GM18498 (cell line): ENCODE data around the gene ZNF536.
"Not testable (repeated sequence)": the region's sequence is repeated elsewhere in the genome, so short reads cannot be mapped to it uniquely, and the experiment has no call there.

Source experiments
- ATAC-seq: cut with Tn5 transposase; IDR thresholded peaks from one replicate; pipeline ENCODE4 v1.9.1; 2021; ENCODE audit warnings: mild to moderate bottlenecking, moderate library complexity; ENCODE audit not compliant: unreplicated experiment

The ZNF536 gene

GRCh38 chr19:30340771-30341561 lies 31.2 kb upstream of the ZNF536 start:
- no peak for ATAC-seq

DNA sequence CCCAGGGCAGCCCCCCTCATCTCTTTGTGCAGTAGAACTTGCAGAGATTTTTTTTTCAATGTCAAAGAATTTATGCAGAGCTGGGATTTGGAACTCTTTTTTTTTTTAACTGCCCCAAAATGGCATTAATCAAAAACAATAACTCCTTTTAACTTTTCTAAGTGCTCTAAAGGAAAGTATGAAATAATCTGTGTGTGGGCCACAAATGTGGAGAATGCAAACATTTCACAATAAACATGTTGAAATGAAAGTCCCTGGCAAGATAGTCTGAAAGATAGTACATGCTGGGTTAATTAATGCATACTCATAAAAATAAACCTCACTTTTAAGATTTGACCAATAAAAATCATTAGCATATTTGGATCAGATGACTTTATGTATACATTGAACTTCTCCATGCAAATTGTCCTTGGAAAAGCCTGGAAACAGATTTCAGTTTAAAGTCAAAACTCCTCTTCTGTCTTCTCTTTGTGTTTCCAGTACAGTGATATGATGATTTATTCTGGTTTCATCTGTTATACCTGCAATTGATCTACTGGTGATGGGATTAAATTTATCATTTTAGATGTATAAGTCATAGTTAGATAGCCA lies 30.5 kb upstream of the ZNF536 start:
- no peak for ATAC-seq

DNA sequence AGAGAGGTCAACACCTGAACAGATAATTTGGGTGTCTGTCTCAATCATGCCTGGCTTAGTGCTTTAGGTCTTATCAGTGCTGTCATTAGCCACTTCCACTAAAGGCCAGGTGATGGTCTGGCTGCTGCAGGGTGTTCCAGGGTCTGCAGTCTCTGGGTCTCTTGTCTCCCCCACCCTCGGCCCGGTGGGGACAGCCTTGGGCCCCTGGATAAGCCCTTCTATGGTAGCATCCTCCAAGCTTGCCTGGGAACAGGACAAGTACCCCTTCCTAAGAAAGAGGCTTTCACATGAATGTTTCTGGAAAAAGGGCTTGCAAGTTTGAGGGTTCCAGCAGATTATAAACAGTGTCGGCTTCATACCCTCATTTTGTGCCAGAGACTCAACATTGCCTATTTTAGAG lies 29.3 kb upstream of the ZNF536 start:
- ATAC-seq = no peak

GRCh38 chr19:30344446-30345425 lies 27.4 kb upstream of the ZNF536 start:
- no peak for ATAC-seq

DNA sequence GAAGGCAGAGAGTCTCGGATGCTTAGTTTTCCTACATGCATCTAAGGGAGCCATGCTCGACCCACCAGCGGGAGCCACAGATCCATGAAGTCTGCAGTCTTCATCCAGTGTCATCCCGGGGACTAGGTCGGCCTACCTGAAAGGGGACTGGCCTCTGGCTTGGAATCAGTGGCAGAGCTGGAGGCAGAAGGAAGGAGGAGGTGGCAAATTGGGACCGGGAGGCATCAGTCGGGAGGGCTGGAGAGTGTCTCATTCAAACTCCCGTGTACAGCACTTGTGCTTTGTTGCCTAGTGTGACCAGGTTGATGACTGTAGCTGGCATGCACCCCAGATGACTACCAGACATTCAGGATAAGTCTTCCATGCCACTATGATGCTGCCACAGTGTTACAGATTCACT lies 26.5 kb upstream of the ZNF536 start:
- ATAC-seq = no peak

DNA sequence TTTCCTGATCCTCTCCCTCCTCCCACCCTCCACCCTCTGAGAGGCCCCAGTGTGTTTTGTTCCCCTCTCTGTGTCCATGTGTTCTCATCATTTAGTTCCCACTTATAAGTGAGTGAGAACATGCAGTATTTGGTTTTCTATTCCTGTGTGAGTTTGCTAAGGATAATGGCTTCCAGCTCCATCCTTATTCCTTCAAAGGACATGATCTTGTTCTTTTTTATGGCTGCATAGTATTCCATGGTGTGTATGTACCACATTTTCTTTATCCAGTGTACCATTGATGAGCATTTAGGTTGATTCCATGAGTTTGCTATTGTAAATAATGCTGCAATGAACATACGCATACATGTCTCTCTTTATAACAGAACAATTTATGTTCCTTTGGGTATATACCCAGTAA lies 25.7 kb upstream of the ZNF536 start:
- ATAC-seq = not testable (repeated sequence)

DNA sequence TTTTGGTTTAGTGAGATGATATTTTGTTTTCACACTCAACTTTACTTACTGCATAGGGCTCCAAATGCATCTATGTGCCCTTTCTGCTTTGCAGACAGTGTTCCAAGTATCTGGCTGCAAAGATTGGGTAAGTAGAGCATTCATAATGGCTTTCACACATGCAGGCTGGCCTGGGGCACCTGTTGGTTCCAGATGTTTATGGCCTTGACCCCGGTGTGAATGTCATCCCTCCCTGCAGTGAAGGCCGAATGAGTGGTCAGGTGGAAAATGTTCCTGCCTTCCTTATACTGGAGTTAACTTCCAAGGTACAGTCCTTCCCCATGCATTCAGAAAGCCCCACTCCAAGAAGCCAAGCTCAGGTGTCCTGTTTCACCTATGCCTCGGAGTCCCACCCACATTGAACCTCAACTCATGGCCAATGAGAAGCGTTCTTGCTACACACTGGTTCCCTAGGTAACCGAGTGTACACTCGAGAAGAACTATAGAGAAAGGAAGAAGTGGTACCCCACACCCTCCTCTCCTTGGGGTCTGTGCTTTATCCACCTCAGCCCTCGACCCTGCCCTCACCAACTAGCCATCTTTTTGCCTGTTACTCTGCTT lies 23.0 kb upstream of the ZNF536 start:
- ATAC-seq = no peak

GRCh38 chr19:30350692-30351663 lies 21.2 kb upstream of the ZNF536 start:
- no peak for ATAC-seq

DNA sequence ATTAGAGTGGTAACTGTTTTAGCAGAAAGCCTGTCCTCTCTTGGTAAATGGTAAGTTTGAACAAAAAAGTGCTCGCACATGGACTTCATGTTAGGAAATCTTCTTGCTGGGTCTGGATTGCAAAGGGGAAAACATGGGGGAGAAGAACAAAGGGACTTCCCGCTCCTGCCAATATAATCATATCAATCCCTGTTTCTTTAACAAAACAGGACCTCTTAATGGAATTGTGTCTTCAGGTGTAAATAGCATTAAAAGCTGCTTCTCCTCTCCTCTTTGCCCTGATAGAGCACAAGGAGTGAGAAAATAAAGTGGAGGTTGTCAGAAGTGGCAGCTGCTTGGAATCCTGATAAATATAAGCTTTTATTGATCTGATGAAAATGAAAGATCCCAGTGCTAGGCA lies 20.4 kb upstream of the ZNF536 start:
- no peak for ATAC-seq

GRCh38 chr19:30353394-30353945 lies 18.7 kb upstream of the ZNF536 start:
- no peak for ATAC-seq

DNA sequence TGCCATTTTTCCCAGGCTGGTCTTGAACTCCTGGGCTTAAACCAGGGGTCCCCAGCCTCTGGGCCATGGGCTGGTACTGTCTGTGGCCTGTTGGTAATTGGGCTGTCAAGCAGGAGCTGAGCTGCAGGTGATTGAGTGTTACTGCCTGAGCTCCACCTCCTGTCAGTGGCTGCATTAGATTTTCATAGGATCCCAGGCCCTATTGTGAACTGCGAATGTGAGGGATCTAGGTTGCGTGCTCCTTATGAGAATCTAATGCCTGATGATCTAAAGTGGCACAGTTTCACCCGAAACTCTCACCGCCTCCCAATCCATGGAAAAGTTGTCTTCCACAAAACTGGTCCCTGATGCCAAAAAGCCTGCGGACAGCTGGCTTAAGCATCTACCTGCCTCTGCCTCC lies 16.6 kb upstream of the ZNF536 start:
- ATAC-seq = no peak

DNA sequence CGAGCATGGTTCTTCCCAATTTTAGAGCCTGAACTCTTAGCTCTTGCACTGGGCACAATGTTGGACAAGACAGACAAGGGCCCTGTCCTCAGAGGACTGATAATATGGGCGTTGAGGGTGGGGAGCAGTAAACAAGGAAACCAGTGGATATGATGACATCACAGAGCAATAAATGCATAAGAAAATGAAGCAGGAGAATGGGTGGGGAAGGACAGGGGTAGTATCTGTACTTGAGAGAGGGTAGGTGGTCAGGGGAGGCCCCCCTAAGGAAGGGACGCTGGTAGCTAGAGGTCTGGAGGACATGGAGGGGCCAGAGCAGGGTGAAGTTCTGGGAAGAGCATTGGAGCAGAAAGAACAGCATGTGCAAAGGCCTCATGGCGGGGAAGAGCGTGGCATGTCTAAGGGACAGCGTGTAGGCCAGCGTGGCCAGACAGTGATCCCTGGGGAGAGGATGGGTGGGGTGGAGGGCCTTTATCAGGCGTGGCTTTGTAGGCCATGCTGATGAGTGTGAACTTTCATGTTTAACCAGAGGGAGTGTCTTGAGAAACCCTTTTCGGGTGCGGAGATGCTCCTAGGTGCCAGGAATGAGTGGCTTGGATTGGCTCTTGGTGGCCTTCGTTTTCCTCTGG lies 15.1 kb upstream of the ZNF536 start:
- no peak for ATAC-seq

DNA sequence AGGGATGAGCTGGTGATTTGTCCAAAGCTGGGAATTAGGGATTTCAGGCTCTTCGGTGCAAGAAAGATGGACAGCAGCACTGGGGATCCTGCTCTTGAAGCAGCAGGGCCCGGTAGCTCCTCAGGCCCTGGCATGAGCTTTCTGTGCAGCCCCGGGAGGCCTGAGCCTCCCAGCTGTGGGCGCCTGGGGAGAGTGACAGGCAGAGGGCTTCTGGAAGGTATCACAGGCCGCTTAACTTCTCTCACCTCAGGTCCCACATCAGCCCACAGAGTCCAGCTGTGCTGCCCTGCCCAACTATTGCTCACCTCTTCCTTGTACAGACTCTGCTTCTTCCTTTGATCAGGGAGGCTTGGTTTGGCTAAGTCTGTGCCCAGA lies 14.6 kb upstream of the ZNF536 start:
- no peak for ATAC-seq

DNA sequence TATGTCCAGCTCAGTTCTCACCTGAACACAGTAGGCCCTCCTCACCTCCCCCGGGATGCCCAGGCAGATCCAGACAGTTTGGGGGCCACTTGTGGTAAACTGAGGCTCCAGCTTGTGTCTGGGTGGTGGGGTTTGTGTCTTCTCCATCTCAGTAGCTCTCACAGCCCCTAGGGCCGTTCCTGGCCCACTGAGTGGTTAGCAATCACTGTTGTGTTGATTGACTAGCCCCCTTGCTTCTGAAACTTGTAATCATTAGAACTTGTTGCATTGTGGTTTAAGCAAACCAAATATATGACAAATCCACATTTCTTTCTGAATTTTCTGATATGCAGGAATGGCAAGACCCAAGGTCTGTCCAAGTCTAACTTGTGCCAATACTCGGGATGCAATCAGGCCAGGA lies 13.9 kb upstream of the ZNF536 start:
- ATAC-seq = no peak

DNA sequence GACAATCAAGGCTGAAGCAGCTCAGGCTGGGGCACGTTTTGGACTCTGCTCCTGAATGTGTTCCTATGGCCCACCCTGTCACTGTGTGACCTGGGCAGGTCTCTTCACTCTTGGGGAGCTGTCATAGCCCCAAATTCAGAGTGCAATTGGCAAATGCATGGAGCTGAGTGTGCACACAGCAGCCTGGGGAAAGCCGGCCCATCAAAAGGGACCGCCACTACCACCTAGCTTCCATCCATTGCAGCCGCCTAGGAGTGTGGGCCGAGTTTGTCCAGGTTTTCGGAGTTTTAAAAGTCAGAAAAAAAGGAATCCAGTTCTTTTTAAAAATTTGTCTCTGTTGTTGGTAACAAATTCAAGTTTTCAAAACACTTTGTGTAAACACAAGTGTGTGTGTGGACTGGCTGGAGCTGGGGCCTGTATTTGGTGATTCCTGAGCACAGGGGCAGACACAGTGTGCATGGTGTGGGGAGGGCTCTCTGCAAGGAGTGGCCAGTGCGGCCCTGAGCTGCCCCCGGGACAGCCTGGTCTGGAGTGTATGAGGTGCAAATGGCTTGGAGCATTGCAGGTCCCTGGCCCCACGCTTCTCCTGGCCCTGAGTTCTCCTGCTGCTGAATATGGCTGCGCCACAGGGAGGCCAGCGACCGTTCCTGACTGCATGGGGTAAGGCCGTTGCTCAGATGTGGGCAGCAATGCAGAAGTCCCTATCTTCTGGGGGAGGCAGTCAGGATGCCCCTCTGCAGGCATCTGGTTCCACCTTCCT lies 13.2 kb upstream of the ZNF536 start:
- no peak for ATAC-seq

- ATAC-seq = no peak
Measured at GRCh38 chr19:30359936-30360335, 12.2 kb upstream of the ZNF536 start.

- no peak for ATAC-seq
Measured at GRCh38 chr19:30360376-30361106, 11.6 kb upstream of the ZNF536 start.

DNA sequence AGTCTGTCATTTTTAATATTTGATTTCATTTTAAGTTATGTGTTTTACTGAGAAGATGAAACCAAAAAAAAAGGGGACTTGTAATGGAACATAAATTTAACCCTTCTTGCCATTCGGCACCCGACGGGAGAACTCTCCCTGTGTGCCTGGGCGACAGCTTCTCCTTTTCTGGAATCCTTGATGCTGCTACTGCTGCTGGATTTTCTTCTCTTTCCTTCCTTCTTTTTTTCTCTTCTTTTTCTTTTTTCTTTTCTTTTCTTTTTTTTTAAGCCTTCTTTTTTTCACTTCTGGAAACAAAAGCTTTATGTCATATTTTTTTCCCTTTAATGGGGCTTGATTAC lies 11.1 kb upstream of the ZNF536 start:
- no peak for ATAC-seq
